Measurements from ENCODE around the gene COL13A1. TPM values are rescaled to one million over a fixed set of nuclear protein-coding genes. Genes with fewer than 3 reads are reported as not detected.

The COL13A1 gene
- total RNA-seq, 8 experiments from 2014 or later = 0.27 to 50.6 (median 7.2) TPM

GRCh38 chr10:69944761-69945160 is 143.1 kb downstream of the COL13A1 start:
- no peaks in the 10 kb centered on the region for H3K4me1 ChIP-seq (replicated peaks in 1 of 2)
- no peak for ATAC-seq (replicated peaks in 6 of 8)
- in situ Hi-C loops (cut with MboI; ENCODE audit: low pct_unique_long_range_greater_than_20kb in 2 of 9, low sequenced_read_pairs in 9 of 9, unreplicated experiment in 9 of 9) = no loop called here
- H3K4me3 ChIP-seq = no peak overlapping the region
- H3K27ac ChIP-seq = no peak overlapping the region
- WGBS, 10 experiments = 40 to 83% (median 81%) methylated on average over 1 to 10 of the region's 10 CpGs; no CpG with 5 or more reads in 3 of the 10 experiments

- ATAC-seq (replicated peaks in 6 of 8) = no peak
- H3K4me3 ChIP-seq = no peak overlapping the region
- H3K27ac ChIP-seq = no peak overlapping the region
- in situ Hi-C loops (cut with MboI; ENCODE audit: low pct_unique_long_range_greater_than_20kb in 2 of 9, low sequenced_read_pairs in 9 of 9, unreplicated experiment in 9 of 9) = no loop called here
- 50 to 100% (median 91%) methylated on average over 1 to 4 of the region's 4 CpGs; no CpG with 5 or more reads in 2 of the 10 experiments for WGBS, 10 experiments
- H3K4me1 ChIP-seq (replicated peaks in 1 of 2) = no peaks in the 10 kb centered on the region
Measured at GRCh38 chr10:69948261-69948660, 146.6 kb downstream of the COL13A1 start.

GRCh38 chr10:69949770-69950169 is 148.1 kb downstream of the COL13A1 start:
- no peak for ATAC-seq (replicated peaks in 6 of 8)
- 64 to 100% (median 80%) methylated on average over 1 to 5 of the region's 8 CpGs; no CpG with 5 or more reads in 4 of the 10 experiments for WGBS, 10 experiments
- Histone ChIP-seq H3K4me1 (replicated peaks in 1 of 2) (no peaks in the 10 kb centered on the region), H3K4me3 (no peak overlapping the region), H3K27ac (no peak overlapping the region)
- in situ Hi-C loops (cut with MboI; ENCODE audit: low pct_unique_long_range_greater_than_20kb in 2 of 9, low sequenced_read_pairs in 9 of 9, unreplicated experiment in 9 of 9) = no loop called here

- WGBS, 10 experiments = 71 to 100% (median 78%) methylated on average over 1 to 3 of the region's 3 CpGs; no CpG with 5 or more reads in 4 of the 10 experiments
- in situ Hi-C loops (cut with MboI; ENCODE audit: low pct_unique_long_range_greater_than_20kb in 2 of 9, low sequenced_read_pairs in 9 of 9, unreplicated experiment in 9 of 9) = no loop called here
- no peak overlapping the region for H3K4me3 ChIP-seq
- no peak overlapping the region for H3K27ac ChIP-seq
- no peak for ATAC-seq (replicated peaks in 6 of 8)
- no peaks in the 10 kb centered on the region for H3K4me1 ChIP-seq (replicated peaks in 1 of 2)
Measured at GRCh38 chr10:69951658-69952057, 150.0 kb downstream of the COL13A1 start.

- in situ Hi-C loops (cut with MboI; ENCODE audit: low pct_unique_long_range_greater_than_20kb in 2 of 9, low sequenced_read_pairs in 9 of 9, unreplicated experiment in 9 of 9) = no loop called here
- WGBS, 10 experiments = 20 to 100% (median 48%) methylated on average over 1 to 4 of the region's 6 CpGs
- Histone ChIP-seq H3K27ac (no peak overlapping the region), H3K4me3 (no peak overlapping the region), H3K4me1 (replicated peaks in 1 of 2) (no peaks in the 10 kb centered on the region)
- ATAC-seq (replicated peaks in 6 of 8) = peak in 1 of 8 experiments; percentile 34
Measured at GRCh38 chr10:69952069-69952800, 150.5 kb downstream of the COL13A1 start.

GRCh38 chr10:69952821-69953221 is 151.1 kb downstream of the COL13A1 start:
- WGBS, 10 experiments = 22 to 53% (median 44%) methylated on average over 3 to 5 of the region's 5 CpGs; no CpG with 5 or more reads in 1 of the 10 experiments
- ATAC-seq (replicated peaks in 6 of 8) = no peak
- in situ Hi-C loops (cut with MboI; ENCODE audit: low pct_unique_long_range_greater_than_20kb in 2 of 9, low sequenced_read_pairs in 9 of 9, unreplicated experiment in 9 of 9) = no loop called here
- H3K4me1 ChIP-seq (replicated peaks in 1 of 2) = no peaks in the 10 kb centered on the region
- no peak overlapping the region for H3K4me3 ChIP-seq
- no peak overlapping the region for H3K27ac ChIP-seq

GRCh38 chr10:69953851-69954250 is 152.1 kb downstream of the COL13A1 start:
- ATAC-seq (replicated peaks in 6 of 8) = no peak
- H3K4me1 ChIP-seq (replicated peaks in 1 of 2) = no peaks in the 10 kb centered on the region
- H3K4me3 ChIP-seq = no peak overlapping the region
- in situ Hi-C loops (cut with MboI; ENCODE audit: low pct_unique_long_range_greater_than_20kb in 2 of 9, low sequenced_read_pairs in 9 of 9, unreplicated experiment in 9 of 9) = no loop called here
- WGBS, 10 experiments = 82 to 100% (median 90%) methylated on average over 1 to 4 of the region's 6 CpGs; no CpG with 5 or more reads in 4 of the 10 experiments
- H3K27ac ChIP-seq = no peak overlapping the region

- WGBS, 10 experiments = 73 to 100% (median 92%) methylated on average over 1 to 5 of the region's 10 CpGs; no CpG with 5 or more reads in 5 of the 10 experiments
- no peak overlapping the region for H3K4me3 ChIP-seq
- no peak overlapping the region for H3K27ac ChIP-seq
- no peak for ATAC-seq (replicated peaks in 6 of 8)
- H3K4me1 ChIP-seq (replicated peaks in 1 of 2) = no peaks in the 10 kb centered on the region
- in situ Hi-C loops (cut with MboI; ENCODE audit: low pct_unique_long_range_greater_than_20kb in 2 of 9, low sequenced_read_pairs in 9 of 9, unreplicated experiment in 9 of 9) = no loop called here
Measured at GRCh38 chr10:69955211-69955805, 153.6 kb downstream of the COL13A1 start.

- Histone ChIP-seq H3K4me1 (replicated peaks in 1 of 2) (no peaks in the 10 kb centered on the region), H3K27ac (no peak overlapping the region), H3K4me3 (no peak overlapping the region)
- WGBS, 10 experiments = 50 to 100% (median 90%) methylated on average over 1 to 10 of the region's 14 CpGs; no CpG with 5 or more reads in 1 of the 10 experiments
- in situ Hi-C loops (cut with MboI; ENCODE audit: low pct_unique_long_range_greater_than_20kb in 2 of 9, low sequenced_read_pairs in 9 of 9, unreplicated experiment in 9 of 9) = no loop called here
- ATAC-seq (replicated peaks in 6 of 8) = peak in 1 of 8 experiments; percentile 14
Measured at GRCh38 chr10:69955897-69956740, 154.4 kb downstream of the COL13A1 start.

- H3K27ac ChIP-seq = no peak overlapping the region
- no peak for ATAC-seq (replicated peaks in 6 of 8)
- WGBS, 10 experiments = 20 to 100% (median 73%) methylated on average over 1 to 4 of the region's 7 CpGs; no CpG with 5 or more reads in 2 of the 10 experiments
- in situ Hi-C loops (cut with MboI; ENCODE audit: low pct_unique_long_range_greater_than_20kb in 2 of 9, low sequenced_read_pairs in 9 of 9, unreplicated experiment in 9 of 9) = no loop called here
- H3K4me3 ChIP-seq = no peak overlapping the region
- H3K4me1 ChIP-seq (replicated peaks in 1 of 2) = no peaks in the 10 kb centered on the region
Measured at GRCh38 chr10:69956741-69957230, 155.1 kb downstream of the COL13A1 start.

- 60 to 100% (median 94%) methylated on average over 1 to 6 of the region's 7 CpGs; no CpG with 5 or more reads in 3 of the 10 experiments for WGBS, 10 experiments
- no peak for ATAC-seq (replicated peaks in 6 of 8)
- in situ Hi-C loops (cut with MboI; ENCODE audit: low pct_unique_long_range_greater_than_20kb in 2 of 9, low sequenced_read_pairs in 9 of 9, unreplicated experiment in 9 of 9) = no loop called here
- Histone ChIP-seq H3K27ac (no peak overlapping the region), H3K4me3 (no peak overlapping the region), H3K4me1 (replicated peaks in 1 of 2) (no peaks in the 10 kb centered on the region)
Measured at GRCh38 chr10:69957241-69957885, 155.7 kb downstream of the COL13A1 start.

GRCh38 chr10:69957886-69958555 is 156.3 kb downstream of the COL13A1 start:
- peak in 3 of 8 experiments; percentile 75 to 87 (median 81) for ATAC-seq (replicated peaks in 6 of 8)
- 25 to 100% (median 87%) methylated on average over 1 to 4 of the region's 6 CpGs; no CpG with 5 or more reads in 4 of the 10 experiments for WGBS, 10 experiments
- Histone ChIP-seq H3K4me3 (no peak overlapping the region), H3K27ac (no peak overlapping the region), H3K4me1 (replicated peaks in 1 of 2) (no peaks in the 10 kb centered on the region)
- in situ Hi-C loops (cut with MboI; ENCODE audit: low pct_unique_long_range_greater_than_20kb in 2 of 9, low sequenced_read_pairs in 9 of 9, unreplicated experiment in 9 of 9) = no loop called here
